Neural progenitor cell (in vitro differentiated cells): ENCODE measurements around the gene LRRC61. TPM values are rescaled to one million over a fixed set of nuclear protein-coding genes. Genes with fewer than 3 reads are reported as not detected.
"Not testable (repeated sequence)": the region's sequence is repeated elsewhere in the genome, so short reads cannot be mapped to it uniquely, and the experiment has no call there.

Source experiments
- DNase-seq: peaks from one replicate; pipeline ENCODE4 v3.0.0-alpha.2; 2016; ENCODE audit warnings: low spot score
- H2AFZ ChIP-seq: fragments of 200-600 bp; sonication (generic); replicated peaks from 2 replicates; pipeline ENCODE4 v1.6.1; 2016; ENCODE audit warnings: antibody characterized with exemption
- H3F3A ChIP-seq: fragments of 200-600 bp; sonication (generic); 2 replicates; pipeline ENCODE4 v1.6.1; 2016; ENCODE audit warnings: antibody characterized with exemption, low read depth
- H3K27ac ChIP-seq: fragments of 200-600 bp; sonication (generic); 2 replicates; pipeline ENCODE4 v1.5.1; 2016; ENCODE audit warnings: mild to moderate bottlenecking
- H3K27me3 ChIP-seq: fragments of 200-600 bp; sonication (generic); 2 replicates; pipeline ENCODE4 v1.6.1; 2016; ENCODE audit warnings: mild to moderate bottlenecking, moderate library complexity
- H3K36me3 ChIP-seq: fragments of 200-600 bp; sonication (generic); 2 replicates; pipeline ENCODE4 v1.5.1; 2016
- H3K4me1 ChIP-seq: fragments of 200-600 bp; sonication (generic); 2 replicates; pipeline ENCODE4 v1.6.1; 2016; ENCODE audit warnings: mixed run types
- H3K4me2 ChIP-seq: fragments of 200-600 bp; sonication (generic); 2 replicates; pipeline ENCODE4 v1.6.1; 2016
- H3K4me3 ChIP-seq: fragments of 200-600 bp; sonication (generic); 2 replicates; pipeline ENCODE4 v1.5.1; 2016
- H3K79me2 ChIP-seq: fragments of 200-600 bp; sonication (generic); 2 replicates; pipeline ENCODE4 v1.6.1; 2016; ENCODE audit warnings: low read depth
- H3K9ac ChIP-seq: fragments of 200-600 bp; sonication (generic); 2 replicates; pipeline ENCODE4 v1.6.1; 2016
- H3K9me3 ChIP-seq: fragments of 200-600 bp; sonication (generic); 2 replicates; pipeline ENCODE4 v1.5.1; 2016; ENCODE audit warnings: low read depth
- H4K20me1 ChIP-seq: fragments of 200-600 bp; sonication (generic); 2 replicates; pipeline ENCODE4 v1.6.1; 2016; ENCODE audit warnings: low read depth
- H3K27ac Mint-ChIP-seq: 3 replicates; pipeline ENCODE4 v1.8.0; 2021; ENCODE audit warnings: mixed read lengths
- H3K27me3 Mint-ChIP-seq: 2 replicates; pipeline ENCODE4 v1.8.0; 2022; ENCODE audit warnings: low read depth, mild to moderate bottlenecking, inconsistent platforms, moderate library complexity, mixed read lengths; ENCODE audit not compliant: insufficient read depth
- H3K36me3 Mint-ChIP-seq: 3 replicates; pipeline ENCODE4 v1.8.0; 2021; ENCODE audit warnings: mixed read lengths
- H3K4me1 Mint-ChIP-seq: 3 replicates; pipeline ENCODE4 v1.8.0; 2021; ENCODE audit warnings: mixed read lengths
- H3K4me3 Mint-ChIP-seq: 3 replicates; pipeline ENCODE4 v1.8.0; 2021; ENCODE audit warnings: mild to moderate bottlenecking, moderate library complexity, mixed read lengths
- H3K9me3 Mint-ChIP-seq: 3 replicates; pipeline ENCODE4 v1.8.0; 2020; ENCODE audit warnings: mixed read lengths
- total RNA-seq: library from RNA; depleted of rRNA; stranded (reverse); fragments of >200 nt; gene quantifications from 2 replicates; pipeline ENCODE4 v1.2.3, GENCODE V29; 2015; ENCODE audit warnings: low replicate concordance
- TF ChIP-seq, protein P1 (sequence below): fragments of 200-600 bp; sonication (generic); IDR thresholded peaks from 2 replicates; pipeline ENCODE4 v1.5.1; 2017; ENCODE audit warnings: antibody characterized with exemption, mild to moderate bottlenecking

Gene LRRC61
- total RNA-seq, 1 donor from 2014 or later, result 2.0 TPM

DNA sequence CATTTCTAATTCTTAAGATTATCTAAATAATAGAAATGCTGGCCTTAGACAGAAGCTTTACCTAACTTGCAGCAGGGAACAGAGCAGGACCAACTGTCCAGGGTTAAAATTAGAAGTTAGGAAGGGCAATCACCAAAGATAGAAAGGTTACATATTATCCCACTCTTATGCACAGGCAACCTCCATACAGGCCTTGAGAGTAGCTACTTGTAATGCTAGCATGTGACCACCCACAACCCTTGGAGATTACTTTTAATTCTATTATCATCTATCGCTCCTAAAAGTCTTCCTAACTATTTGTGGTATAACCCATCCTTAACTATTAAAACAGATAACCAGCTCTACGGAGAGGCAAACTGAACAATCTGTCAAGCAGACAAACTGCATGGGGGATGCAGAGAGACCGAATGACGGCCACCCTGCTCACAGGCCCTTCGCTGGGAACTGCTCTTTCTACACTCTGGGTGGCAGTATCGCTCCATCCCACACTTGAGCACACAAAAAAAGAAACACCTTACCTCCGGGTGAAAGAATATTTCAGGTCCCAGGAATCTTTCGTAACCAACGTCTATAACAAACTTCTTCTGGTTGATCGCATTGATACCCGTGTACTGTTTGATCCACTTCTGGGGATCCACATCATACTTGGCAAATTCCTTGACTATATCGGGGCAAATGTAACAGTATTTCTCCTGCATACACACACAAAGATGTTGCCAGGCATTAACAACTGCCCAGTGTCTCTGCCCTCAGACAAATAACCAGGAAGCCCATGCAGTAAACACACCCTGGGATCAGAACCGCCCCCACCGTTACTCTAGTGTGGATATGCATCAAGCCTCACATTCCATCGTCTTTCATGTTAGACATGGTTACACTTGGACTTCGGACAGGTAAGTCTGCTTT is 37.1 kb upstream of the LRRC61 start:
- not testable (repeated sequence) for H3K27ac ChIP-seq, H3K27me3 Mint-ChIP-seq, H3K4me1 ChIP-seq, H3K9me3 Mint-ChIP-seq, H3K36me3 ChIP-seq, H3K79me2 ChIP-seq, H4K20me1 ChIP-seq, H3K4me3 ChIP-seq, H3K27ac Mint-ChIP-seq, H3K36me3 Mint-ChIP-seq, H3K27me3 ChIP-seq, H2AFZ ChIP-seq, H3K4me3 Mint-ChIP-seq, H3K4me2 ChIP-seq, H3K9ac ChIP-seq, H3K9me3 ChIP-seq, H3F3A ChIP-seq
- DNase-seq, result peak; percentile 26
- peaks cover 14% of the 10 kb centered on the region for H3K4me1 Mint-ChIP-seq
- TF ChIP-seq, protein P1, sequence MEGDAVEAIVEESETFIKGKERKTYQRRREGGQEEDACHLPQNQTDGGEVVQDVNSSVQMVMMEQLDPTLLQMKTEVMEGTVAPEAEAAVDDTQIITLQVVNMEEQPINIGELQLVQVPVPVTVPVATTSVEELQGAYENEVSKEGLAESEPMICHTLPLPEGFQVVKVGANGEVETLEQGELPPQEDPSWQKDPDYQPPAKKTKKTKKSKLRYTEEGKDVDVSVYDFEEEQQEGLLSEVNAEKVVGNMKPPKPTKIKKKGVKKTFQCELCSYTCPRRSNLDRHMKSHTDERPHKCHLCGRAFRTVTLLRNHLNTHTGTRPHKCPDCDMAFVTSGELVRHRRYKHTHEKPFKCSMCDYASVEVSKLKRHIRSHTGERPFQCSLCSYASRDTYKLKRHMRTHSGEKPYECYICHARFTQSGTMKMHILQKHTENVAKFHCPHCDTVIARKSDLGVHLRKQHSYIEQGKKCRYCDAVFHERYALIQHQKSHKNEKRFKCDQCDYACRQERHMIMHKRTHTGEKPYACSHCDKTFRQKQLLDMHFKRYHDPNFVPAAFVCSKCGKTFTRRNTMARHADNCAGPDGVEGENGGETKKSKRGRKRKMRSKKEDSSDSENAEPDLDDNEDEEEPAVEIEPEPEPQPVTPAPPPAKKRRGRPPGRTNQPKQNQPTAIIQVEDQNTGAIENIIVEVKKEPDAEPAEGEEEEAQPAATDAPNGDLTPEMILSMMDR, result peak; percentile 65

DNA sequence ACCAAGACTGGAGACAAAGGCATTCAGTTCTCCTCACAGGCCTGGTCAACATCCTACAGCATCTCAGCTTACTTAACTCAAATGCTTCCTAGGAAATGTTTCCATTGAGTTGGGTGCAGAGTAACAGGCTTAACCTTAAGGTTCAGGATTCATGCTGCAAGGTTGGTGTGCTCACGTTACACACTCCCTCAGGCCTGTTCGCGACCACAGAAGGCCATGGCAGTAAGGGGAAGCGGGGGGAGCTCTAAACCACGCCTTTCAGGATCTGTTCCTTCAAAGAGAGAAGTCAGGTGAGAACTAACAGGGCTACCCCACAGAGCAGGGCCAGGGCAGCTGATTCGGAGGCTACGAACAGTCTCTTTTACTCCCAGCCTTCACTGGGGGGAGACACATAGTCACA is 35.3 kb upstream of the LRRC61 start:
- not testable (repeated sequence) for H3K4me3 ChIP-seq, H3K27me3 ChIP-seq, H2AFZ ChIP-seq, H3K27ac Mint-ChIP-seq, H3K4me1 ChIP-seq, H3K36me3 ChIP-seq, H3K4me3 Mint-ChIP-seq, H3K4me2 ChIP-seq, H3K27me3 Mint-ChIP-seq, DNase-seq, H3K36me3 Mint-ChIP-seq, H4K20me1 ChIP-seq, H3K9ac ChIP-seq, H3K27ac ChIP-seq, H3K79me2 ChIP-seq, H3F3A ChIP-seq, H3K9me3 Mint-ChIP-seq, H3K9me3 ChIP-seq
- H3K4me1 Mint-ChIP-seq, result peaks cover 14% of the 10 kb centered on the region

DNA sequence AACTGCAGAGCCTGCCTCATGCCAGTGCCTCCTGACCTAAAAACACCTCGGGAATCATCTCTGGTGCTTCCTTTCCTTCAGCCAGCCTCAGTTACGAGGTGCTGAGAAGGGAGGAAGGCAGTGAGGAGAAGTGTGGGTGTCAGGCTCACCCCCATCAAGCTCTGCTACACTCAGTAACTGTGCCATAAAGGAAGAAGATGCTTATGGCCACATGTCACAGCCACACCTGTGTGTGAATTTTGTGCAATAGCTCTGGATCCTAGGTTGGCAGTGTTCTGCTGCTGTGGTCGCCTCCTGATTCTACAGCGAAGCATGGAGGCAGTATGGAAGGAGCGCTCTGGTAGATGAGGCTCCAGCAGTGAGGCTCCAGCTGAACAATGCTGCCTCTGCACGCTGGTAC is 34.3 kb upstream of the LRRC61 start:
- not testable (repeated sequence) for H3K36me3 Mint-ChIP-seq, H3K27ac ChIP-seq, H3K9me3 ChIP-seq, H3K4me1 ChIP-seq, H3K36me3 ChIP-seq, H3K9me3 Mint-ChIP-seq, H3K79me2 ChIP-seq, H2AFZ ChIP-seq, H3K4me3 Mint-ChIP-seq, H3K9ac ChIP-seq, H3K4me3 ChIP-seq, H4K20me1 ChIP-seq, H3F3A ChIP-seq, H3K4me2 ChIP-seq, H3K27me3 ChIP-seq, DNase-seq, H3K27me3 Mint-ChIP-seq
- Mint-ChIP-seq H3K27ac (peak overlapping the region; percentile 76), H3K4me1 (peaks cover 14% of the 10 kb centered on the region)

DNA sequence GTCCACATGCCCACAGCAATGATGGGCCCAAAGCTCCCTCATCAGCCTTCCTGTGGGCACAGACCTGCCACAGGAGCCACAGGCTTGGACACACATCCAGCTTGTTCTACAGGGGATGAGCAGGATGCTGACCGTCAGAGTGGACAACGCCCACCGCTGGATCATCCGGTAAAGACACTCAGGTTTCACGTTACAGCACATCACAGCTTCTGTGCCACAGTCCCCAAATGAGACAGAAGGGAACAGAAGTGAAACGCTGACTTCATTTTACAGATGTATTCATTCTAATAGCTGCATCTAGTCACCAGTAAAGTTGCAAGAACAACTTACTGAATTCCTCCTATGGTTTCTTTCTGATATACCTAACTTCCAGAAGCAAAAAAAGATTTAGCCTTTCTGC is 32.8 kb upstream of the LRRC61 start:
- not testable (repeated sequence) for H3K9me3 Mint-ChIP-seq, H3K9ac ChIP-seq, H4K20me1 ChIP-seq, DNase-seq, H3K4me1 ChIP-seq, H3K27ac ChIP-seq, H3K27ac Mint-ChIP-seq, H3K9me3 ChIP-seq, H3K36me3 Mint-ChIP-seq, H3K4me3 ChIP-seq, H3K27me3 ChIP-seq, H3K27me3 Mint-ChIP-seq, H3K4me2 ChIP-seq, H3K4me3 Mint-ChIP-seq, H3F3A ChIP-seq, H3K79me2 ChIP-seq, H3K36me3 ChIP-seq
- peak overlapping the region; percentile 85 for H2AFZ ChIP-seq
- H3K4me1 Mint-ChIP-seq, result peaks cover 14% of the 10 kb centered on the region

DNA sequence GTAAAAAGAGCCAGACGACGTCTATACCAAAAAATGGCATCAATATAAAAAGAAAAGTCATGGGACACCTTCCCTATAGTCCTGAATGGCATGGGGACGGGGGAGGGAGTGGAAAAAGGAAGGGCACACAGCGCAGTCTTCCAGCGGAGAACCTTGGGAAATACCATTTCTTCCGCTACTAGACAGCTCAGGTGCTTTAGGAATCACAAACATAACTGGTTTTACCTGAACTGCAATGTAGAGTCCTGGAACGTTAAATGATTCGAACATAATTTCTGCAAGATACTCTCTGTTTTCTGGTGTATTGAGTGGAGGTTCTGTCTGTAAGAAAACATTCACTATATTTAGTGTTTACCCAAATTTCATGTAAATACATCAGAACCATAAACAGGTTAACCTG is 28.1 kb upstream of the LRRC61 start:
- H3K4me3 ChIP-seq, H3K79me2 ChIP-seq, H3K27me3 ChIP-seq, H3F3A ChIP-seq, H3K36me3 ChIP-seq, H3K4me2 ChIP-seq, H3K27ac ChIP-seq, H3K27me3 Mint-ChIP-seq, H3K27ac Mint-ChIP-seq, H3K4me1 ChIP-seq, H3K9me3 ChIP-seq, H3K4me3 Mint-ChIP-seq, H3K9ac ChIP-seq, H4K20me1 ChIP-seq, H3K9me3 Mint-ChIP-seq, DNase-seq, H3K36me3 Mint-ChIP-seq, H2AFZ ChIP-seq, H3K4me1 Mint-ChIP-seq: not testable (repeated sequence)

DNA sequence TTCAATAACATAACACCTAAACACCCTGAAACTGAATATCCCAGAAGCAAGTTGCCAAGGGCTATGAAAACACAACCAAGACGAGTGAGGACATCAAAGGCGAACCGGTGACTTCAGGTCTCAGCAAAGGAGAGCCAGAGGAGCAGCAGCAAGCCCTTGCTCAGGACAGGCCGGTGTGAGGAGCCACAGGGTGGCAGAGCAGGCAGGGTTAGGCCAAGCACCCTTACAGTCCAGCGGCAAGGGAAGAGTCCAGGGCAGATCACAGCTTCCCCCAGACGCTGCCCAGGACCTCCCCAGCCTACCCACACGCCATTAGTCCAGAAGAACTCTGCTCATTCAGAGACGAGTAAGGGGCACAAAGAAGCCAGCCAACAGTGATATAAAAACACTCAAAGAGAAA is 27.5 kb upstream of the LRRC61 start:
- H3K9me3 ChIP-seq, H3K27ac Mint-ChIP-seq, H3K9me3 Mint-ChIP-seq, H3K9ac ChIP-seq, H3K36me3 ChIP-seq, H3K27me3 Mint-ChIP-seq, H3K27me3 ChIP-seq, H3K36me3 Mint-ChIP-seq, H2AFZ ChIP-seq, DNase-seq, H3K79me2 ChIP-seq, H3F3A ChIP-seq, H3K27ac ChIP-seq, H3K4me2 ChIP-seq, H4K20me1 ChIP-seq, H3K4me1 ChIP-seq, H3K4me1 Mint-ChIP-seq, H3K4me3 Mint-ChIP-seq, H3K4me3 ChIP-seq: not testable (repeated sequence)

DNA sequence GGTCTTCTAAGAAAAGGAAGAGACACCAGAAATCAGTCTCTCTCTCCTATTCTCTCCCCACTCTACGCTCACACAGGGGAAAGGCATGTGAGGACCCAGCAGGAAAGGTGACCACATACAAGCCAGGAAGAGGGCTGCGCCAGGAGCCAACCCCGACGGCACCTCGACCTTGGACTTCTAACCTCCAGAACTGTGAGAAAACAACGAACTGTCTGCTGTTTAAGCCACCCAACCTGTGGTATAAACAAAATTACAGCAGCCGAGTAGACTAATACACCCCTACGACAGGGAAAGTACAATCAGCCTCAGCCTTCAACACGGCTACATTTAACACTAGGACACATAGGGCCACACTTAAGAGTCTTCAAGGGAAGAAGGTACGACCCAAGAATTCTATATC is 26.4 kb upstream of the LRRC61 start:
- not testable (repeated sequence) for H3K36me3 Mint-ChIP-seq, H3F3A ChIP-seq, H3K9ac ChIP-seq, H3K9me3 Mint-ChIP-seq, H3K27me3 ChIP-seq, H3K4me3 Mint-ChIP-seq, H3K27me3 Mint-ChIP-seq, H4K20me1 ChIP-seq, H3K4me1 ChIP-seq, H3K79me2 ChIP-seq, H3K27ac Mint-ChIP-seq, H3K36me3 ChIP-seq, H3K4me1 Mint-ChIP-seq, DNase-seq, H3K27ac ChIP-seq, H3K9me3 ChIP-seq, H2AFZ ChIP-seq, H3K4me2 ChIP-seq, H3K4me3 ChIP-seq
